ENCODE data around the gene NUP214. TPM values are rescaled to one million over a fixed set of nuclear protein-coding genes. Genes with fewer than 3 reads are reported as not detected.
"Not testable (repeated sequence)": the region's sequence is repeated elsewhere in the genome, so short reads cannot be mapped to it uniquely, and the experiment has no call there.

Gene NUP214
- total RNA-seq, 4 donors from 2014 or later, result 13.2 to 75.8 (median 49.0) TPM

DNA sequence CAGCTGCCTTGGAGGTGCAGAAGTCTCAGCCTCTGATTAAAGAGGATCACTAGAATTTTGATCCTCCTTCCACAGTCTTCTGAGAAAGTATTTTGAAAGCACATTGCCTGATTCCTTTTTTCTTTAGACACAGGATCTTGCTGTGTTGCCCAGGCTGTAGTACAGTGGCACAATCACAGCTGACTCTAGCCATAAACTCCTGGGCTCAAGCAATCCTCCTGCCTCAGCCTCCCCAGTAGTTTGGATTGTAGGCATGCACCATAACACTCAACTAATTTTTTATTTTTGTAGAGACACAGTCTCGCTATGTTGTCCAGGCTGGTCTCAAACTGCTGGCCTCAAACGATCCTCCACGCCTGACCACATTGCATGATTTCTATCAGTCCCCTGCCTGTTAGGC lies 76.5 kb downstream of the NUP214 start:
- no peaks in the 10 kb centered on the region for H3K9me3 ChIP-seq
- no peaks in the 10 kb centered on the region for H3K4me1 ChIP-seq
- no peak overlapping the region for H3K4me3 ChIP-seq
- DNase-seq, result no peak
- intact Hi-C loops (cut with DNase I; ENCODE audit: low total_unique reads), result no loop called here
- H3K27ac ChIP-seq, result no peak overlapping the region
- H3K27me3 ChIP-seq, result no peaks in the 10 kb centered on the region
- TF ChIP-seq, protein P1, sequence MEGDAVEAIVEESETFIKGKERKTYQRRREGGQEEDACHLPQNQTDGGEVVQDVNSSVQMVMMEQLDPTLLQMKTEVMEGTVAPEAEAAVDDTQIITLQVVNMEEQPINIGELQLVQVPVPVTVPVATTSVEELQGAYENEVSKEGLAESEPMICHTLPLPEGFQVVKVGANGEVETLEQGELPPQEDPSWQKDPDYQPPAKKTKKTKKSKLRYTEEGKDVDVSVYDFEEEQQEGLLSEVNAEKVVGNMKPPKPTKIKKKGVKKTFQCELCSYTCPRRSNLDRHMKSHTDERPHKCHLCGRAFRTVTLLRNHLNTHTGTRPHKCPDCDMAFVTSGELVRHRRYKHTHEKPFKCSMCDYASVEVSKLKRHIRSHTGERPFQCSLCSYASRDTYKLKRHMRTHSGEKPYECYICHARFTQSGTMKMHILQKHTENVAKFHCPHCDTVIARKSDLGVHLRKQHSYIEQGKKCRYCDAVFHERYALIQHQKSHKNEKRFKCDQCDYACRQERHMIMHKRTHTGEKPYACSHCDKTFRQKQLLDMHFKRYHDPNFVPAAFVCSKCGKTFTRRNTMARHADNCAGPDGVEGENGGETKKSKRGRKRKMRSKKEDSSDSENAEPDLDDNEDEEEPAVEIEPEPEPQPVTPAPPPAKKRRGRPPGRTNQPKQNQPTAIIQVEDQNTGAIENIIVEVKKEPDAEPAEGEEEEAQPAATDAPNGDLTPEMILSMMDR (IDR thresholded peaks at IDR 0.05), result no peak
- no peak for TF ChIP-seq POLR2A (IDR thresholded peaks at IDR 0.05)
- no peaks in the 10 kb centered on the region for H3K36me3 ChIP-seq

GRCh38 chr9:131203431-131204218 lies 78.2 kb downstream of the NUP214 start:
- no peaks in the 10 kb centered on the region for H3K27me3 ChIP-seq
- intact Hi-C loops (cut with DNase I; ENCODE audit: low total_unique reads), result no loop called here
- H3K36me3 ChIP-seq, result no peaks in the 10 kb centered on the region
- no peak overlapping the region for H3K27ac ChIP-seq
- no peak for DNase-seq
- H3K4me1 ChIP-seq, result no peaks in the 10 kb centered on the region
- no peak overlapping the region for H3K4me3 ChIP-seq
- H3K9me3 ChIP-seq, result no peaks in the 10 kb centered on the region
- no peak for TF ChIP-seq POLR2A (IDR thresholded peaks at IDR 0.05)
- TF ChIP-seq, protein P1 (IDR thresholded peaks at IDR 0.05), result no peak

DNA sequence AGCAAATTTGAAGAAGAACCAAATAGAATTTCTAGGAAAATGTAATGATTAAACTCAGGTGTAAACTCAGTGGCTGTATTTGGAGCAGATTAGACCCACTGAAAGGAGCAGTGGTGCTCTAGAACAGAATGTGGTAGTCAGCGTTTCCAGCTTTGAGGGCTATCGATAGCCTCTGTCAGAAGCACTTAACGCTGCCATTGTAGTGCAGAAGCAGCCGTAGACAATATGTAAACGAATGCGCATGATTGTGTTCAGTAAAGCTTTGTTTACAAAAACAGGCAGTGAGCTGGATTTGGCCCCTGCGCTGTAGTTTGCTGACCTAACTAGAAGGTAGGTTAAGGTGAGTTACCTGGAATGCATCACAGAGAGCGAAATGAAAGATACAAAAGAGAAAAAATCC lies 78.9 kb downstream of the NUP214 start:
- Histone ChIP-seq H3K4me3 (no peak overlapping the region), H3K4me1 (no peaks in the 10 kb centered on the region), H3K9me3 (no peaks in the 10 kb centered on the region), H3K36me3 (no peaks in the 10 kb centered on the region), H3K27me3 (no peaks in the 10 kb centered on the region), H3K27ac (no peak overlapping the region)
- no peak for DNase-seq
- TF ChIP-seq, protein P1 (IDR thresholded peaks at IDR 0.05), result no peak
- no peak for TF ChIP-seq POLR2A (IDR thresholded peaks at IDR 0.05)
- intact Hi-C loops (cut with DNase I; ENCODE audit: low total_unique reads), result no loop called here

DNA sequence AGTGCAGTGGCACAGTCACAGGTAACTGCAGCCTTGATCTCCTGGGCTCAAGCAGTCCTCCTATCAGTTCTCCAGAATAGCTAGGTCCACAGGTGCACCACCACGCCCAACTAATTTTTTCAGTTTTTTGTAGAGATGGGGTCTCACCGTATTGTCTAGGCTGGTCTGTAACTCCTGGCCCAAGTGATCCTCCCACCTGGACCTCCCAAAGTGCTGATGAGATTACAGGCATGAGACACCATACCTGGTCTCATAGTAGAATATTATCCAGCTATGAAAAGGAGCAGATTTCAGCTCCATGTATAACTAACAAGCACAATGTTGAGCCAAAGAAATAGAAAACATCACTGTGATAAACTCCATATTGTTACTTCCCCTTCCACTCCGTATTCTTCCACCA lies 81.1 kb downstream of the NUP214 start:
- Histone ChIP-seq H3K27me3 (no peaks in the 10 kb centered on the region), H3K27ac (no peak overlapping the region), H3K4me3 (no peak overlapping the region), H3K36me3 (no peaks in the 10 kb centered on the region), H3K9me3 (no peaks in the 10 kb centered on the region), H3K4me1 (no peaks in the 10 kb centered on the region)
- DNase-seq, result no peak
- TF ChIP-seq, protein P1 (IDR thresholded peaks at IDR 0.05), result no peak
- TF ChIP-seq POLR2A (IDR thresholded peaks at IDR 0.05), result no peak
- intact Hi-C loops (cut with DNase I; ENCODE audit: low total_unique reads), result no loop called here

GRCh38 chr9:131211920-131212319 lies 86.5 kb downstream of the NUP214 start:
- H3K27me3 ChIP-seq; H3K36me3 ChIP-seq; intact Hi-C loops (cut with DNase I; ENCODE audit: low total_unique reads): not testable (repeated sequence)

More at GRCh38 chr9:131211920-131212319, 86.5 kb downstream of the NUP214 start:
- H3K27ac ChIP-seq, H3K9me3 ChIP-seq, H3K4me3 ChIP-seq, H3K4me1 ChIP-seq, DNase-seq: not testable (repeated sequence)

Data from uterus (tissue), 4 donors.